Spleen (tissue), 7 donors: ENCODE measurements around the gene HSPA4.

Experiments used
- POLR2A ChIP-seq, 3 donors: fragments of 450-650 bp; IDR thresholded peaks; one replicate each; pipeline ENCODE4 v1.5.1; 2017; ENCODE audit warnings: antibody characterized with exemption in 3 of 3, mild to moderate bottlenecking in 1 of 3
- TF ChIP-seq, protein P1 (sequence below), 11 experiments: fragments of 200-600 bp in 7 of 11; fragments of 450-650 bp in 4 of 11; sonication (generic) in 4 of 11; IDR thresholded peaks in 8 of 11; conservative IDR thresholded peaks in 3 of 11; 1 replicate in 7 of 11; 2 replicates in 4 of 11; pipeline versions ENCODE4 v1.4.0 to v1.8.0; 2016 to 2021; ENCODE audit warnings: antibody characterized with exemption in 11 of 11, inconsistent platforms in 4 of 11, mild to moderate bottlenecking in 1 of 11
- donor health status: DM: no; HTN: no; CAD: no; lungs with moderate emphysema.
- donor health status: DM: no; HTN: no; CAD: no.
- donor health status: DM: no; HTN: no; CAD: no.

DNA sequence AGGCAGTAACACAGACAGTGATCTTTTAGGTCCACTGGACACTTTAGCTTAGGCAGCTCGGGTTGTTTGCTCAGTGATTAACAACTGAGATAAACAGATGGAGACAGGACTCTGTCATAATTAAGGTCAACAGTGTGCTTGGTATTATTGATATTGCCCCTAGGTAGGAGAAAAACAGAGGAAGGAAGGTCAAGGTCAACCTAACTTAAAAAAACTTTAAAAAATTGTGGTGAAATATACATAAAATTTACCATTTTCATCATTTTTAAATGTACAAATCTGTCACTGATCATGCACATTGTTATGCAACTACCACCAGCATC lies 2.1 kb upstream of the HSPA4 start:
- TF ChIP-seq, protein P1, sequence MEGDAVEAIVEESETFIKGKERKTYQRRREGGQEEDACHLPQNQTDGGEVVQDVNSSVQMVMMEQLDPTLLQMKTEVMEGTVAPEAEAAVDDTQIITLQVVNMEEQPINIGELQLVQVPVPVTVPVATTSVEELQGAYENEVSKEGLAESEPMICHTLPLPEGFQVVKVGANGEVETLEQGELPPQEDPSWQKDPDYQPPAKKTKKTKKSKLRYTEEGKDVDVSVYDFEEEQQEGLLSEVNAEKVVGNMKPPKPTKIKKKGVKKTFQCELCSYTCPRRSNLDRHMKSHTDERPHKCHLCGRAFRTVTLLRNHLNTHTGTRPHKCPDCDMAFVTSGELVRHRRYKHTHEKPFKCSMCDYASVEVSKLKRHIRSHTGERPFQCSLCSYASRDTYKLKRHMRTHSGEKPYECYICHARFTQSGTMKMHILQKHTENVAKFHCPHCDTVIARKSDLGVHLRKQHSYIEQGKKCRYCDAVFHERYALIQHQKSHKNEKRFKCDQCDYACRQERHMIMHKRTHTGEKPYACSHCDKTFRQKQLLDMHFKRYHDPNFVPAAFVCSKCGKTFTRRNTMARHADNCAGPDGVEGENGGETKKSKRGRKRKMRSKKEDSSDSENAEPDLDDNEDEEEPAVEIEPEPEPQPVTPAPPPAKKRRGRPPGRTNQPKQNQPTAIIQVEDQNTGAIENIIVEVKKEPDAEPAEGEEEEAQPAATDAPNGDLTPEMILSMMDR (IDR thresholded peaks at IDR 0.05 in 8 of 11, conservative IDR thresholded peaks at IDR 0.05 in 3 of 11), result no peak
- TF ChIP-seq POLR2A (IDR thresholded peaks at IDR 0.05), result no peak
